DMS79 (cell line): Measurements from ENCODE around the gene DNAL4.

Source experiments
- DNase-seq: peaks from one replicate; lab custom pipeline; 2025; lab: John Stamatoyannopoulos, UW

DNAL4 gene

DNA sequence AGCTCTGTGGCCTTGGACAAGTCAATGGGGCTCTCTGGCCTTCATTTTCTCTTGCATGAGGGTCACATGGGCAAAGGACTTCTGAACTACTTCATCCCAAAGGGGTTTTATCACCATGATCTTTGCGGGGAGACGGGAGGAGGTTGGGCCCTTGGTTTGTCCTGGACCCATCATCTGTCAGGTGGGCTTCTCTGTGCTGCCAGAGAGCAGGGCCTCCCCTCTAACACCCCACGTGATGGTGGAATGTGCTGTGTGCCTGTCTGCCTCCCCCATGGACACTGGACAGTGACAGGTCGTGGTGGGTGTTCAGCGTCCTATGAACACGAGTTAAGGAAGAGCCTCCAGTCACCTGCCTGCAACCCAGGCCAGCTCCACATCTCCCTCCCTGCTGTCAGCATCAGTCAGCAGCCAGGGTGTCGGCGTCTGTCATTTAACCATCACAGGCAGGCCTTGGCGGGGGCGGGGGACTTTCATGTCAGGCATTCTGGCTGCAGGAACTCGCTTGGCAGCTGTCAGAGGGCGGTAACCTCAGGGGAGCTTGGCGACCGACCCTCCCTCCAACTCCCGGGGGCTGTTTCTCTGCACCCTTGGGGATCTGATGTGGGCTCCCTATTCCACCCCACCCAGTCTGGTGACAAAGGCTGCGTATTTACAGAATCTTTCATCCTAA lies 35.5 kb downstream of the DNAL4 start:
- no peak for DNase-seq

- no peak for DNase-seq
Observed at GRCh38 chr22:38757464-38757757, 36.5 kb downstream of the DNAL4 start.

DNA sequence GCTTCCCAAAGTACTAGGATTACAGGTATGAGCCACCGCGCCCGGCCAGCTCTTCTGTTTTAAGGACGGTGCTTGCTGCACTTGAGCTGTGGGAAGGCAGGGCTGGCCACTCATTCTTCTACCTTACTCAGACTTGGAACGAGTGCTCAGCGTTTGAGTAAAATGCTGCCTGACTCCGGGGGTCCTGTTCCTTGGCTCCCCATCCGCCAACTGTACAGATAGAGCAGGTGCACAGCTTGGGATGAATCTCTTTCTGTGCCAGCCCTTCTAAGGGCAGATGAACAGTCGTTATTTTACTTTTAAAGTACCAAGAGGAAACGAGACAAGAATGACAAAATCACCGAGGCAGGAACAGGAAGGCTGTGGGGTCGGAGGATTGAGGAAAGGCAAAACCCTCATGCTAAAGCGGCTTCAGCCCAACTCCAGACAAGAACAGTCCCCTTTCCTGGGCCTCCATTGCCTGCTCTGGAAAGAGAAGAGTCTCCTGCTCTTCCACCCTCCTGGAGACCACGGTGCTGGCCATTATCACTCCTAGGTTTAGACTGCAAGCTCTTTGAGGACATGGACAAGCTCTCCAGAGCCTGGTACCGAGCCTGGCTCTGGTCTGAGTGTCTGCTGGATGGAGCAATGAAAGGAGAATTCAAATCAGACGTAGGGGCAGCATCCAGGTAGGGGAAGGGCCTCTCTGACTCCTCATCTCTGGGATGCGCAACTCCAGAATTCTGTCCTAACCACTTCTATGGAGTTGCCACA lies 37.1 kb downstream of the DNAL4 start:
- DNase-seq, result no peak

DNA sequence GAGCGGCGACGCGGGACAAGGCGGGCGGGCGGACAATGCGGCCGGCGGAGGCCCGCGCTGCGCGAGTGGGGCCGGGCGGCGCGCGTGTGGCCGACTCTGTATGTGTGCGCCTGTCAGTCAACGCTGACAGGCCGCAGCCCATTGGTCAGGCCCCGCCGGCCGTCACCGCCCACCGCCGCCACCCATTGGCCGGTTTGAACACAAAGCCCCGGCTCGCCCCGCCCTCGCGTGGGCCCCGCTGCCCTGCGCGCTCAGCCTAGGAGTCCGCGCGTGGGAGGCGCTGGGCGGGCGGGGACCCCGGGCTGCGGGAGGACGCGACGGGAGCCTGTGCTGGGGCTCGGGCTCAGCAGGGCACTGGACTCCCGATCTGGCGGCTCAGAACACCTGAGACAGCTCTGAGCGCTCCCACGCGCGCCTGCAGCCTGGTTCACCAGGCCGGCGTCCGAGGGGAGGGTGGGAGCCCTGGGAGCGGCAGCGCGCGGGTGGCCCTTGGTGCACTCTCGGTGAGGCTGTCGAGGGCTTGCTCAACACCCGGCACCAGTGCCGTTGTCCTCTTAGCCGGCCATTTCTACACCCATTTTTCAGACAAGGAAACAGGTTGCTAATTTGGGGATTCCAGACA lies 37.9 kb downstream of the DNAL4 start, which contains the start of gene SUN2:
TSS of gene SUN2 (minus strand) at position 88 of the 622 bp plus-strand sequence. CDS start 3,370 bp downstream, outside the sequence.
- no peak for DNase-seq

- DNase-seq, result no peak
Observed at GRCh38 chr22:38755155-38755910, 38.6 kb downstream of the DNAL4 start.

- no peak for DNase-seq
Observed at GRCh38 chr22:38754751-38755154, 39.2 kb downstream of the DNAL4 start.

GRCh38 chr22:38753948-38754750 lies 39.8 kb downstream of the DNAL4 start:
- DNase-seq, result peak; percentile 33

GRCh38 chr22:38751422-38752346 lies 42.3 kb downstream of the DNAL4 start:
- no peak for DNase-seq

DNA sequence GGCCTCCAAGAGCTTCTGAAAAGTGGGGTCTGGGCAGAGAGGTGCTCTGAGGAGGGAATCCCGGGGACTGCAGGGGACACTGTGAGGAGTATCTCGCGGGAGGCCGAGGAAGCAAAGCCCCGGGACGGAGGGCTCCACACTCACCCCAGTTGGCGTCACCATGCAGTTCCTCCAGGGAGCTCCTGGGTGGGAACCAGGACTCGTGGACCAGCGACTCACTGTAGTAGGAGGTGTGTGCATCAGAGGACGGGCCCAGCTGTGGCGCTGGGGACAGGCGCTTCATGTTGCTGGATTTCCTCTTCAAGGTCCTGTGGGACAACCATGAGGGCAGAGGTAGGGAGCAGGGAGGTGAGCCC lies 42.9 kb downstream of the DNAL4 start:
- no peak for DNase-seq

- no peak for DNase-seq
Observed at GRCh38 chr22:38750638-38751037, 43.3 kb downstream of the DNAL4 start.

DNA sequence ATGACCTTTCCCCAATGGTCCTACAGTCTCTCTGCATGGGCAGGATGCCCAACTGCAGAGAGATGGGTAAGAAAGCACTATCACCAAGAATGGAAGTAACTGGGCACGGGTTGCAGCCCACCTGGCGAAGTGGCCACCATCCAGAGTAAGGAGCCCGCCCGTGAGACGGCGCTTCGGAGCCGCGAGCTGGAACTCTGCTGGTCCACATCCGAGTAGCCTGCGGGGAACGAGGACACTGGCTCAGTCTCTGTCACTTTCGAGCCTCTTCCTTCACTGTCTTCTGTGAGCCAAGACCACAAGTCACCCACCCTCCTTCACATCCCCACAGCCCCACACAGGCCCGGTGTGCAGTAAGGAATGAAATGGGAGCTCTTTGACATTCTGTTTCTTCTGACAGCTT lies 43.8 kb downstream of the DNAL4 start:
- DNase-seq, result no peak

- no peak for DNase-seq
Observed at GRCh38 chr22:38748487-38749136, 45.3 kb downstream of the DNAL4 start.

- no peak for DNase-seq
Observed at GRCh38 chr22:38745676-38746460, 48.1 kb downstream of the DNAL4 start.

- no peak for DNase-seq
Observed at GRCh38 chr22:38744981-38745380, 49.0 kb downstream of the DNAL4 start.

DNA sequence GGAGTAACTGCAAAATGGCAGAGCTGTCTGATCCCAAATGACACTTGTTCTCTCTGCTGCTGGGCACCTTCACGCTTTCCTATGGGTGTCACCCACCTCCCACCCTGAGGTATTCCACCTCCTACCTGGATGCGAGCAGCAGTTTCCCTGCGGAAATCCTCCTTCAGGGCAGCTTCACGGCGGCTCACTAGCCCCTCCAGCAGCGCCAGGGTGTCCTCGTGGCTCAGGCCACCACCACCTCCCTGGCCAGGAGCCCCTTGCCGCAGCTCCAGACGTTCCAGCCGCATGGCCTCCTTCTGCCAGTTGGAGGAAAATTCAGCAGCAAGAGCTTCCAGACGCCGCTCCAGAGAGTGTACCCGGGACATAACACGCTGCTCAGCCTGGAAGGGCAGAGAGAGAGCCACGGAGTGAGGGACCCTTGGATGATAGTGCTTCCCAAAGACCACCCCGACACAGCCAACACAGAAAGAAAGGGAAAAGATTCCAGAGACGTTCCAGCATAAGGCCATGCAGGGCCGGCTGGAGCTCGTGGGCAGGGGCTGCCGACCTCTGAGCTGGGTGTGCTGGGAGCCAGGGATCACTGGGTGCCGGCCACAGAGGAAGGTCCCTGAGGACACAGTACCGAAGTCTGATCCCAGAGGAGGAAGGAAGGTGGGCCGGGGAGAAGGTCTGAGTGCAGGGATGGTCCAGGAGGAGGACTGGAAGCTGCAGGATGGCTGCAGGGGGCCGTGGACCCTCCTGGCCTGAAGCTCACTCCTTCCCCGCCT lies 51.6 kb downstream of the DNAL4 start:
- DNase-seq, result no peak

GRCh38 chr22:38741576-38741975 lies 52.4 kb downstream of the DNAL4 start:
- no peak for DNase-seq

GRCh38 chr22:38741166-38741565 lies 52.8 kb downstream of the DNAL4 start:
- DNase-seq, result no peak

DNA sequence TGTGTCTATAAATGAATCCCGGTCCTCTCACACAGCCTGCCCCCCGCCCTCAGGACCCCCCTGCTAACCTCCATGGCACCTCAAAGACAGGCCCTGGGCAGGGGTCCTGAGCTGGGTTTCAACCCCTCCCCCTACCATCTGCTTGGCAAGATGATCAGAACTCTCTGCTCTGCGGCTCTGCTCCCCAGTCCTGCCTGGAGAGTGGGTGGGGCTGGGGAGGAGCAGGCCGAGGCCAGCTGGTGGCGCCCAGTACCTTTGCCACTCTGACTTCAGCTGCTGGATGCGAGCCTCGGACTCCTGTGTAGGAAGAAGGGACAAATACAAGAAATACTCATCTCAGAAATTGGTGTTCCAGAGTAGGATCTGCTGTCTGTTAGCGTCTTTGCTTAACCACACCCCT lies 53.2 kb downstream of the DNAL4 start:
- DNase-seq, result no peak
